ENCODE measurements around the gene PDLIM7. TPM values are rescaled to one million over a fixed set of nuclear protein-coding genes. Genes with fewer than 3 reads are reported as not detected.

Gene PDLIM7
- total RNA-seq, 1 donor from 2014 or later, result 43.1 TPM

DNA sequence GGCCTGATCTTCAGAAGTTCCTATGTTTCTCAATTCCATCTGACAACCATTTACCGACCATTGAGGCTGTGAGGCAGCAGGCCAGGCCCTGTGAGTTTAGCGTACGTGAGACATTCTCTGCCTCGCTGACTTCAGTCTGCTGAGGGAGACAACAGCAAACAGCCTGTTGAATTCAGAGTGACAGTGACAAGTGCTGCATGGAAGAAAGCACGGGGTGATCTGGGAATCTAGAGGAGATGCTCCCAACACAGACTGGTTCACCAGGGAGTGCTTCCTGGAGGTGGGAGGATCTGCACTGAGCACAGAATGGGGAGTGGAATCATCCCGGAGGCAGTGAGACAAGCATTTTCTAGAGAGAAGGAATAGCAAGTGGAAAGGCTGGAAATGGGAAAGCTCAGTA is 29.4 kb upstream of the PDLIM7 start:
- intact Hi-C loops (cut with DNase I), result no loop called here
- DNase-seq (ENCODE audit: missing footprints) (no peak), ATAC-seq (no peak)

DNA sequence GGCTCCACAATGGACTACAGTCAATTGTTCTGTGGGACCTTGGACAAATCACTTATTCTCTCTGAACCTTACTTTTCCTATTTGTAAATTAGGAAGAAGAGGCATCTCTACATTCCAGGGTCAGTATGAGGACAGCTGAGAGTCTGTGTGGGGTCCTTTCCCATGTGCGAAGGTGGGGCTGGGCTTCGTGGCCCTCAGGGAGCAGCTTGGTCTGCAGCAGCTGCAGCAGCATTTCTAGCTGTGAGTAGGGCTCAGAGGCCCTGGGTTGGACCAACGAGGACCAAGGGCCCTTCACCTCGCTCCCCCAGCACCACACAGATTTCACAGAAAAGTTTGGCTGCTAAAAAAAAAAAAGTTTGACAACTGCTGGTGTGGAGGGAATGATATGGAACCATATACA is 28.8 kb upstream of the PDLIM7 start:
- no peak for DNase-seq (ENCODE audit: missing footprints)
- intact Hi-C loops (cut with DNase I), result no loop called here
- ATAC-seq, result no peak

DNA sequence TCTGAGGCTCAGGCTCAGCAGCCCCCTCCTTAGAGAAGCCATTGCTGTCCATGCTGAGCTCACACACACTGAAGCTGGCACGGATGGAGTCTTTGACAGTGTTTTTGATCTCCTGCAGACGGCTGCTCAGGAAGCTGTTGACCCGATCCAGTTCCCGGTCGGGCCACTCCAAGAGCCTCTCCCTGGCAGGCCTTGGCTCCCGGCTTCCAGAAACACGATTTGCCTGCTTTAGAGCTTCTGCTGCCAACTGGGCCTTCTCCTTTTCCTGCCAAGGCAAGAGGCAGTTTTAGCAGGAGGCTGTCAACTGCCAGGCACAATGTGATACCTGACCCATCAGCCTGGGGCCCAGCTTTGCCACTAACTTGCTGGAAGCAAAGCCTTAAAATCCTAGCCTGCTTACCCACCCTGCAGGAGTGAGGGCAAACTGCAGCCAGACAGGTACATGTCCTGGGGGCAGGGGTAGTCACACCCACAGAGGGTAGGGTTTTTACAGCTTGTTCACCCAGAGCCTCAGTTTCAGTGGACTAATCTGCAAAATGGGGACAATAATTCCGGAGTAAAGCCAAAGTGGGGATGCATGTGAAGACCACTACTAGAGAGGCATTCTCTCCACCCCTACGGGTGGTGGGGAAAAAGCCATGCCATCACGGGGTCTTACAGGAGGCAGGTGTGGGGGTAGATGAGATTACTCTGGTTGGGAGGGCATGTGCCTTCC is 27.7 kb upstream of the PDLIM7 start:
- no peak for DNase-seq (ENCODE audit: missing footprints)
- intact Hi-C loops (cut with DNase I), result no loop called here

DNA sequence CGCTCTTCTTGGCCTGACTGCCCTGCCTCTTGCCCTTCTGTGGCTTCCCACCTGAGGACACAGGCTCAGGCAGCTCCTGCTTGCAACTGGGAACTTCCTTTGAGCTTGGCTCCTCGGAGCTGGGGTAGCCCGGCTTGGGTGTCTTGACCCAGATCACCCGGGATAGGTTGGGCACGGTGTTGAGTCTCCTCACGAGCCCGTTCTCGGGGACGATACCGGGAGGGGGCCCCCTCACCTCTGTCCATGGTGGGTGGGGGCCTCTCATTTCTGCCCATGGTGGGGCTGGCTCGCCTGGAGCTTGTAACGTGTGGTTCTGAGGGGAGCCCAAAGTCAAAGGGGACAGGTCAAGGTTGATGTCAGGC is 27.1 kb upstream of the PDLIM7 start:
- no peak for DNase-seq (ENCODE audit: missing footprints)
- intact Hi-C loops (cut with DNase I), result no loop called here
- peak; percentile 3 for ATAC-seq

More for the DNA sequence above, 27.7 kb upstream of the PDLIM7 start:
- peak; percentile 64 for ATAC-seq

DNA sequence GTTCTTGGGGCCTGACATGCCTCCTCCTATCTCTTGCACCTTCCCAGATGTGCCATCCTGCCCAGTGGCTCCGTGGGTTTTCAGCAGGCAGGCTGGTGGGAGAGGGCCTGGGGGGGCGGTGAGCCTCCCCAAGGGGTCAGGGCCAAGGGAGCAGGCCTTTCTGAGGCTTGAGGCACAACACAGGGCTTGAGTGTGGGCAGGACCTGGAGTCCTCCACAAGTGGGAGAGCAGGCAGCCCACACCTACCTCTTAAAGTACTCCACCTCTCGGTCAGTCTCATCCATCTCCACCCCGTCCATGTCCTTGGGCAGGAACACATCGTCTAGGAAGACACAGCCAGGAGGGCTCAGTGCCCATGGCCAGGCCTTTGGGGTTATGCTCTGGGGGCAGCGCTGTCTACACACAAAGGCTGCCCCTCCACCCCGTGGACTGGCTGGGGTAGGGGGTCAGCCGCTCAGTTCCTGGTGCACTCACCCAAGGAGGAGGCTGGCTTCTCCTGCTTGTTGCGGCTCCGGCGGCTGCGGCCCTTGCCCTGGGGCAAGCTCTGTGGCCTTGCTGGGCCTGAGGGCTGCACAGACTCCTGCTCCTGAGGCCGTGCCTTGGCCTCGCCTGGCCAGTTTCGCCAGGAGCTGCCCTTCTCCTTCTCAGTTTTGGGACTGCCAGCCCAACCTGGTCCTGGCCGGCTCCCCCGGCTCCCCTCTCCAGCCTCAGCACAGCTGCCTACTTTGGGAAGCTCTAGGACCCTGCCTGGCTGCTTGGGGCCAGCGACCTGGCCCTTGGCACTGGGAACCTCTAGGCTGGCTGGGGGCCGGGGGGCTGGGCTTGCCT is 26.5 kb upstream of the PDLIM7 start:
- DNase-seq (ENCODE audit: missing footprints) (no peak), ATAC-seq (no peak)
- intact Hi-C loops (cut with DNase I), result no loop called here

DNA sequence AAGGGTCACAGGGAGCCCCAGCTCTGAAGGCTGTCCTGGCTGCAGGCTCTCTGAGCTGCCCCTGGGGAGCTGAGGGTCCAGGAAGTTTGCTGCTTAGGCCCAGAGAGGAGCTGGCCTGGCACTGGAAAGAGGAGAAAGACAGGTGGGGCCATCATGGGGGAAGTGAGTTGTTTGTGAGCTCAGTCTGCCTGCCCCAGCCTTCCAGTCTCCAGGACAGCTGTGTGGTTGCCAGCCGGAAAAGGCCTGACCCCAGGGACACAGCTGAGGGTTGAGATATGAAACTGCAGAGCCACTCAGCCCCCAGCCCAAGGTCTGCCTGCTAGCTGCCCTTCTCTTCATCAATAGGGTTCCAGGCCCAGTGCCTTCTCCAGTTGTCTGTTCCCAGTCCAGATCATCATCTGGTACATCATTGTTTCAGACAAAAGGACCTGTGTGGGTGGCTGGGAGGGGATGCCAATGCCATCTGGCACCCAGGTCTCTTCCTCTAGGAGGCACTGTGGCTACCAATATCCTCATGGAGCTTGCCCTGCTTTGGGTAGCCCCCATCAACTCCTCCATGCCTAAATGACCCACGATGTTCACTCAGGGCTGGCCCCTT is 23.6 kb upstream of the PDLIM7 start:
- no peak for ATAC-seq
- intact Hi-C loops (cut with DNase I), result no loop called here
- DNase-seq (ENCODE audit: missing footprints), result no peak

DNA sequence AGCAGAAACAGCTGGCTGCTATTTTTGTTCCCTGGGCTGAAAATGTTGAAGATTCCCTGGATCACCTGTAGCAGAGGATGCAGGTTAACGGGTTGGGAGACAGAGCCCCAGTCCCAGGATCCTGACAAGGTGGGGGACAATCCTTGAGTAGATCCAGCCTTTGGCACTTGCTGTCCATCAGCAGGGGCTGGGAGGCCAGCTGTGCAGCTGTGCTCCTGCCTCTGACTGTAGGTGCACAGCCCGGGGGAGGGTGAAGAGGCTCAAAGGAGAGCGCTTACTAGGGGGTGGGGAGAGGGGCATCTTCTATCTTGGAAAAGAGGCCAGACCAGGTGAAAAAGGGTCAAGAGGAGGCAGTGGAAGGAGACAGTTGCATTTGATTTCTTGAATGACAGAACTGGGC is 22.9 kb upstream of the PDLIM7 start:
- ATAC-seq (no peak), DNase-seq (ENCODE audit: missing footprints) (no peak)

DNA sequence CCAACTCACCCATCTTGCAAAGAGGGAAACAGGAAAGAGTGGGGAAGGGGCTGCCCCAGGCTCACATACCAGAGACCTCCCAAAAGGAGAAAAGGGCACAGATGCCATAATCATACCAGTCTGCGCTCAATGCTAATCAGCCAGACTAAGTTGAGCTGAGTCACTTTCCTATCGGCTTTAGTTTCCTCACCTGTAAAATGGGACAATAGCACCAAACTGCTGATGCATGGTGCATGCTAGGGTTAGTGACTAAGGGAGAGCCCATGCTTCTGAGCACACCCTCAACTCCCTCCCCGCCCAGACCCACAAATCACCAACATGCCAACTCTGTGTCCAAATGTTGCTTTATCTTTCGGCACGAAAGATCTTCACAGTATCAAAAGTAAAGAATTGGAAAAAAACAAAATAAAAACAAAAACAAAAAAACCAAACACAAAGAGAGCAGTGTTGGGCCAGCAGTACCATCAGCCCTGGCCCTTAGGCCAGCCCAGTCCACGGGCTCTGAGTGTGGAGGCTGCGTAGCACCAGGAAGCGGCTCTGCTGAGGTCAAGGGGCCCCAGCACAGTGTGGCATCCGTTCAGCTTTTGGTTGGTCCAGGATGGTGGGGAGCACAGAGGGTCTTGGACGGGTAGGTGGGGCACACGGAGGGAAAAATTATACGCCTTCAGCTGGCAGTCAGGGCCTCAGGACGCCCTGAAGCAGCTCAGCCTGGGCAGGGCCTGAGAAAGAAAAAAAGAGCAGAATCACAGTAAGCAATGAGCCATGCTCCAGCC is 22.2 kb upstream of the PDLIM7 start:
- intact Hi-C loops (cut with DNase I), result no loop called here

More for the DNA sequence above, 22.9 kb upstream of the PDLIM7 start:
- intact Hi-C loops (cut with DNase I), result no loop called here

DNA sequence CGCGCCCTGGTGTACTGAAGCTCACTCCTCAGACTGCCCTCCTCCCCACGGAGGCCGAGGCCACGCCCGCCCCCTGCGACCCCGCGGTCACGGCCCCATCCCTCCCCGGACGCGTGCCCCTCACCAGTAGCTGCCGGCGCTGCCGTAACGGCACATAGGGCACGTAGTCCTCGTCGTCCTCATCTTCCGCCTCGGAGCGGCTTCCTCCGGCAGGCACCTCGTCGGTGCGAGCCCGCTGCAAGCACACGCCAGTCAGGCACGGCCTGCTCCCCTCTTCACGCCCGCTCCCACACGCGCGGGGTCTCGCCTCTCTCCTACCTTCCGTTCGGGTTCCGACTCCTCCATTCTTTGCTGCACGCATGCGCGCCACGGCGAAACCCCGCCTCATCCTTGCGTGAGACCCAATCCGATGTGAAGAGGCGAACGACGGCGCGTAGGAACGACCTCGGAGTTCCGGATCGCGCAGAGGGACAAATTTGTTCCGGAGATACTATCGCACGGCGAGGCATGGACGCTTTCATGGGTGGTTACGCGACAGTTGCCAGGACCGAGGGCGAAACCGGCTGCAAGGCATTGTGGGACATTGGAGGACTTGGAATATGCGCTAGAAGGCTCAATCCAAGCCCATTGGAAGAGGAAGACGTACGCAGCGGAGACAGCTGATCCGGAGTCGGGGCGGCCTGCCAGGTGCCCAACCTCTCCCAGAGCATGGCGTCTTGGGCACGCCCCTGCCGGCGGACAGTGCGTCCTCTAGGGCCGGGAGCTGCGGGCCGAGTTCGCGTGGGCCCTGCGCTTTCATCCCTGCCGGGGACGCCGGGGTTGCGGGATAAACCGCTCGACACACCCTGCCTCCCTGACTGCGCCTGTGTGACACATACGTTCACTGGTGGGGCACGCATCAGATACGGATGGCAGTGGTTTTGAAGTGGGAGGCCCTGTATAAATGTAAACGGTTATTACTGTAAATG is 19.5 kb upstream of the PDLIM7 start, which contains the start of gene DDX41:
DDX41 (minus strand) TSS at position 361 of the 968 bp plus-strand sequence; CDS start at position 345, 16 bp downstream.
- peak; percentile 95 for ATAC-seq
- intact Hi-C loops (cut with DNase I), result loop anchor here (2.0 kb wide), 1 partner anchor 38 kb away; the partner anchor contains the start of gene FAM193B

More for the DNA sequence above, 22.2 kb upstream of the PDLIM7 start:
- DNase-seq (ENCODE audit: missing footprints), result no peak
- no peak for ATAC-seq

DNA sequence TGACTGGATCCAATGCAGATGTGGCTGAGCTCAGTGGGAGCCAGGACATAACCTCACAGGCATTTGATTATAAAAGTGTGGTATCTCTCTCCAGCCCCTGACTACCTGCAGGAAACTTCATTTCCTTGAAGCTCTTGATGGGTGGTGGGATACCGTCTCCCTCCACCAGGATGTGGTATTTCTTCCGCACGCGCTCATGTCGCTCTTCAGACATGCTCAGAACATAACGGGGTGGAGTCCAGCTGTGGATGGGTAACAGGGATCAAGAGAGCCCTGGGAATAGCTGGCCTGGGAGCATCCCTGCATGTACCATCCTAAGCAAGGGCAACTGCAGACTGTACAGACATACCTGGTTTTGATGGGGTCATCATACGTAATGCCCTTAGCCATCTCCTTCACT is 18.2 kb upstream of the PDLIM7 start:
- DNase-seq (ENCODE audit: missing footprints), result no peak
- ATAC-seq, result no peak
- intact Hi-C loops (cut with DNase I), result no loop called here

More for the DNA sequence above, 19.5 kb upstream of the PDLIM7 start, which contains the start of gene DDX41:
- DNase-seq (ENCODE audit: missing footprints), result peak; percentile 98

DNA sequence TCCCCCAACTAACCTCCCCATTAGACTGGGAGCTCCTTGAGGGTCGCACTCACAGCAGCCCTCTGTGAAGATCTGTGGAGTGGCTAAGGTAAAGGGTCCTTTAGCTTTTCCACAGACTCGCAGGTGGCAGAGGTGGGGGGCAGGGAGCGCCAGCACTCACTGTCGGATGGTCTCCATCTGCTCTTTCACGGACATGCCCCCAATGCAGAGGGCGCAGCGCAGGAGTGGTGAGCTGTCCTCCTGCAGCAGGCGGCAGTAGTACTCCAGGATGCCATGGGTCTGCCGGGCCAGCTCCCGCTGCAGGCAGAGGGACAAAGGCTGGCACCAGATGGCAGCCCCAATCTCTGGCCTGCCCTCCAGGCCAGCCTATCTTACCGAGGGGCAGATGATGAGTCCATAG is 17.1 kb upstream of the PDLIM7 start:
- no peak for ATAC-seq
- intact Hi-C loops (cut with DNase I), result no loop called here
- no peak for DNase-seq (ENCODE audit: missing footprints)

DNA sequence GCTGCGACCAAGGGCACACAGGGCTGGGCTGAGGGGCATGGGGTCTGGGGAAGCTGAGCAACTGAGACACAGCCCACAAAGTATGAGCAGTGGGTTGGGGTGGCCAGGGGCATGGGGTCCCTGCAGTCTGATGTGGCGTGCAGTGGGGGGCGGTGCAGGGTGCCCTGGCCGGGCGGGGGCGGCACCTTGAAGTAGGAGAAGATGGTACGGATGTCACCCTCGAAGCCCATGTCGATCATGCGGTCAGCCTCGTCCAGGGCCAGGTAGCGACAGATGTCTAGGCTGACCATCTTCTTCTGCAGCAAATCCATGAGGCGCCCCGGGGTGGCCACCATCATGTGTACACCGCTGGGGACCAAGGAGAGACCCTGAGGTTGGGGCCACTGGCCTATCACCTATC is 16.1 kb upstream of the PDLIM7 start:
- no peak for DNase-seq (ENCODE audit: missing footprints)
- intact Hi-C loops (cut with DNase I), result no loop called here
- no peak for ATAC-seq

DNA sequence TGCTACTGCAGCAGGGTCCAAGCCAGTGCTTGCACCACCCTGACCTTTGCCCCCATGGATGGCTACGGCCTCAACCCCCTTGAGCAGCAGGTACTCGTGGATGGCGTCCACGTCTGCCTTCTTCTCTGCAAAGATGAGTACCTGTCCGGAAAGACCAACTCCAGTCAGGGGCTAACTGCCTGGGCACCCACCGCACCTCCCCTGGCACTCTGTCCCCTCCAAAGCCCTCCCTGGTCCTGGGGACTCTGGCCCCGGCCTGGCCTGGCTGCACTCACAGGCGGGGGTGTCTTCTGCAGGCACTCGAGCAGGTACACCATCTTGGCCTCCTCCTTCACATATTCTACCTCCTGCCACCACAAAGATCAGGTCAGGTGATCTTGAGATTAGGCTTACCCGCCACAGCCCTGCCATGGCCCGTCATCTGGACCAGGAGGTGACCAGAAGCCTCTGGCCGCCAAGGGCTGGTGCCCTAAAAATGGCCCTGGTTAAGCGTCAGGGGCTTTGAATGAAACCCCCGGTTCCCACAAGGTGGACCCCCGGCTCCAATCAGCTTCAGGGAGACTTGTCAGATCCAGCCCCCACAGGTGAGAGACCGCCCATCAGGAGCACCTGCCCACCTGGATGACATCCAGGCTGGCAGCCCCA is 15.5 kb upstream of the PDLIM7 start:
- ATAC-seq (no peak), DNase-seq (ENCODE audit: missing footprints) (peak; percentile 13)
- intact Hi-C loops (cut with DNase I), result no loop called here

DNA sequence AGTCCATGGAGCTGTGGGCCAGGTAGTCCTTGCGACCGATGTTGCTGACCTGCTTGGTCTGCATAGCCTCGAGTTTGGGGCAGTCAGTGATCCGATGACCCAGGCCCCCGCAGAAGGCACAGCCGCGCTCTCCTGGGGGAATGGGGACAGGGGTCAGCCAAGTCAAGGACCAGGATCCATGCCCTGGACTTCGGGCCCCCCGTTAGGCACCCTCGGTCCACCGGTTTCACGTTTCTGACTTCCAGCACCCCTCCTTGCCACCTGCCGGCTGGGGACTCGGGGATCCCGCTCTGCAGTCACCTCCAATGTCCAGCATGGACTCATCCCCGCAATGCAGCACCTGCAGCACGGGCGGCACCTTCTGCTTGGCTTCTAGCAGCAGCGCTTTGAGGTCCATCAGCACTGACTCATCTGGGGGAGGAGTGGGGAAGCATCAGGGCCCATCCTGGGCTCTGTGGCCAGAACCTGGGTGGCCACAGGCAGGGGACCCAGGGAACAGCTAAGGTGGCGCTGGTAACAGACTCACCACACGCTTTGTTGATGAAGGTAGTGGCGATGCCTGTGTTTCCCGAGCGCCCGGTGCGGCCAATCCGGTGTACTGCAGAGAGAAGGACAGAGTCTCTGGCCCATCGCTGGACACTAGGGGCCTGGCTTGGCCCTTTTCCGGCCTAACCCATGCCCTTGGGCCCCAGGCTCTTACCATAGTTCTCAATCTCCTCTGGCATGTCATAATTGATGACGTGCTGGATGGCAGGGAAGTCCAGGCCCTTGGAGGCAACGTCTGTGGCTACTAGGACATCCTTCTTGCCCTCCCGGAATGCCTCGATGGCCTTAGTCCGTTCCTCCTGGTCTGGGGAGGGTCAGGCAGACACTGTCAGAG is 14.6 kb upstream of the PDLIM7 start:
- intact Hi-C loops (cut with DNase I), result no loop called here

DNA sequence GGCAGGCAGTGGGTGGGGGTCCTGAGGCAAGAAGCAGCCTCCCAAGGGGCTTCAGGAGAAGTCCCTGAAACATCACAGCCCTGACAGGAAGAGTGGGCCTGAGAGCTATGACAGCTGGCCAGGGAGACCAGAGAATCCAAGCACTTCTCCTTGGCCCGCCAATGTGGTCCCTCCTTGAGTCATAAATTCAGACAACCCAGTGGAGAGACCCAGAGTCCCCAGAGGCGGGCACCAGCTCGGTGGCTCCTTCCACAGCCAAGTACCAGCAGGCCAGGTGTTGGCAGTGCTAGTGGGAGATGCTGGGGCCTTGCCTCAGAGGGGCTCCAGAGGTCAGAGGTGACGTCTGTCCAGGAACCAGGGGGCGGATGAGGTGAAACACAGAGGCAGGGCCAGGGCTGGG is 13.8 kb upstream of the PDLIM7 start:
- DNase-seq (ENCODE audit: missing footprints) (peak; percentile 27), ATAC-seq (no peak)
- intact Hi-C loops (cut with DNase I), result no loop called here

More for the DNA sequence above, 14.6 kb upstream of the PDLIM7 start:
- DNase-seq (ENCODE audit: missing footprints) (peak; percentile 56), ATAC-seq (no peak)

DNA sequence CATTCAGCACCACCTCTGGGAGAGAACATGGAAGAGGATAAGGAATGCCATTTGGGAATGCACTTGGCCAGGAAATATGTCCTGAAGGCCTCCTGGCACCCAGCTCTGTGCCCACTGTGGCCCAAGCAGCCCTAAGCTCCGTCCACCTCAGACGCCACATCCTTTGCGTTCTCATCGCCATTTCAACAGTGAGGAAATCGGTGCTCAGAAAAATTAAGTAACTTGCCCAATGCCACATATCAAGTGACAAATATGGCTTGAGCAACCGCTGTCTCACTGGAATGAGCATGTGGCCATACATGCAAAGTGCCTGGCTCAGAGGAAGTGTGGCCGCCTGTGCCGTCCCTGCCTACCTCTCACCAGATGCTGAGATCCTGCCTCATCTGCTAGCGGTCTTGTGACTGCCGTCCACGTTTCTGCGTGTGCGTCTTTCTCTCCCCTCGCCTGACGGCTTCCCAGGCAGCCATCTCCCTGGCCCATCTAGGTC is 13.2 kb upstream of the PDLIM7 start:
- intact Hi-C loops (cut with DNase I), result no loop called here
- no peak for ATAC-seq
- peak; percentile 78 for DNase-seq (ENCODE audit: missing footprints)
